GM12801 (cell line): ENCODE measurements around the gene ADIPOQ.

Experiments used
- CTCF ChIP-seq: IDR thresholded peaks from one replicate; pipeline ENCODE4 v1.5.1; 2011; ENCODE audit warnings: control low read depth; ENCODE audit not compliant: insufficient read length; ENCODE audit errors: extremely low read depth

The ADIPOQ gene

GRCh38 chr3:186849374-186849975, 7.0 kb downstream of the ADIPOQ start:
- no peak for TF ChIP-seq CTCF

GRCh38 chr3:186852994-186853393, 10.5 kb downstream of the ADIPOQ start:
- no peak for TF ChIP-seq CTCF

- no peak for TF ChIP-seq CTCF
Measured at GRCh38 chr3:186854146-186854545, 11.6 kb downstream of the ADIPOQ start.

- TF ChIP-seq CTCF: no peak
Measured at GRCh38 chr3:186854954-186855353, 12.4 kb downstream of the ADIPOQ start.

GRCh38 chr3:186857743-186858142, 15.2 kb downstream of the ADIPOQ start:
- no peak for TF ChIP-seq CTCF

GRCh38 chr3:186869253-186870100, 27.0 kb downstream of the ADIPOQ start:
- no peak for TF ChIP-seq CTCF

GRCh38 chr3:186870421-186871201, 28.1 kb downstream of the ADIPOQ start:
- no peak for TF ChIP-seq CTCF
